AG09309 (cell line): ENCODE data around the gene KHDRBS1.
"Not testable (repeated sequence)": the region's sequence is repeated elsewhere in the genome, so short reads cannot be mapped to it uniquely, and the experiment has no call there.

Experiments used
- DNase-seq: peaks from one replicate; pipeline ENCODE4 v3.0.0-alpha.2; 2010; ENCODE audit warnings: low read depth
- H3K4me3 ChIP-seq: 2 replicates; pipeline ENCODE4 v1.5.1; 2011; ENCODE audit warnings: mild to moderate bottlenecking, low read depth, low read length, moderate library complexity; ENCODE audit not compliant: control insufficient read depth
- TF ChIP-seq, protein P1 (sequence below): IDR thresholded peaks from 2 replicates; pipeline ENCODE4 v1.5.1; 2011; ENCODE audit warnings: mild to moderate bottlenecking, low read depth, low read length, inconsistent platforms; ENCODE audit not compliant: insufficient read depth, control insufficient read depth; ENCODE audit errors: missing control alignments

The KHDRBS1 gene

DNA sequence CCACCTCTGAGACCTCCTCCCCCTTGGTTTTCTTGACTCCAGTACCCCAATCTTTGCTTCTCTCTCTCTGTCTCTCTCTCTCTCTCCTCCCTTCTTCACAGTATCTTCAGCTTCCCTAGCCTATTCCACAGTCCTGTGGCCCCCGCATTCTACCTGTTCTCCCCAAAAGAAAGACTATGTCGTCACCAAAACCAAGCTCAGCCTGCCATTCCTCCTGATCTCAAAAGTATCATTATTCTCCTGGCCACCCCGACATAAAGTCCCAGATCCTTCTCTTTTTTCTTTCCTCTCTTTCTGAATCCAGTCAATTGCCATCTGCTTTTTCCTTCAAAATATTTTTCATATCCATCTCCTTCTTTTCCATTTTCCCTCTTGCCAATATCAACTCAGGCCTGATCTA is 23.7 kb upstream of the KHDRBS1 start:
- TF ChIP-seq, protein P1, sequence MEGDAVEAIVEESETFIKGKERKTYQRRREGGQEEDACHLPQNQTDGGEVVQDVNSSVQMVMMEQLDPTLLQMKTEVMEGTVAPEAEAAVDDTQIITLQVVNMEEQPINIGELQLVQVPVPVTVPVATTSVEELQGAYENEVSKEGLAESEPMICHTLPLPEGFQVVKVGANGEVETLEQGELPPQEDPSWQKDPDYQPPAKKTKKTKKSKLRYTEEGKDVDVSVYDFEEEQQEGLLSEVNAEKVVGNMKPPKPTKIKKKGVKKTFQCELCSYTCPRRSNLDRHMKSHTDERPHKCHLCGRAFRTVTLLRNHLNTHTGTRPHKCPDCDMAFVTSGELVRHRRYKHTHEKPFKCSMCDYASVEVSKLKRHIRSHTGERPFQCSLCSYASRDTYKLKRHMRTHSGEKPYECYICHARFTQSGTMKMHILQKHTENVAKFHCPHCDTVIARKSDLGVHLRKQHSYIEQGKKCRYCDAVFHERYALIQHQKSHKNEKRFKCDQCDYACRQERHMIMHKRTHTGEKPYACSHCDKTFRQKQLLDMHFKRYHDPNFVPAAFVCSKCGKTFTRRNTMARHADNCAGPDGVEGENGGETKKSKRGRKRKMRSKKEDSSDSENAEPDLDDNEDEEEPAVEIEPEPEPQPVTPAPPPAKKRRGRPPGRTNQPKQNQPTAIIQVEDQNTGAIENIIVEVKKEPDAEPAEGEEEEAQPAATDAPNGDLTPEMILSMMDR = no peak
- DNase-seq = no peak
- no peak overlapping the region for H3K4me3 ChIP-seq

DNA sequence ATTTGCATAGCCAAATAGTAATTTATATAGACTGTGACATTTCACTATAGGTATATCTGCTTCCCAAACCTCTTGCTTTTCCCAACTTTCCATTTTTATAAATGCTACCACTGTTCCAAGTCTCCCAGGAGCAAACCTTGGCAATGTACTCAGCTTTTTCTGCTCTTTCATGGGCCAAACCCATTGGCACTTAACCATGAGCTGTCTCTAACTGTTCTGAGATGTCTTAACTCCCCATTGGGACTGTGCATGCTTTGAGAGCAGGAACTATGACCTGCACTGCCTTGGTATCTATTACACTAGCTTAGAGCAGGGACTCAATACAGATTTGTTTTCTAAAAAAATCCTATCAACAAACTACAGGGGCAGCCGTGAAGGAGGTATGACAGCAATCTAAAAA is 22.5 kb upstream of the KHDRBS1 start:
- TF ChIP-seq, protein P1 = no peak
- no peak overlapping the region for H3K4me3 ChIP-seq
- DNase-seq = no peak

DNA sequence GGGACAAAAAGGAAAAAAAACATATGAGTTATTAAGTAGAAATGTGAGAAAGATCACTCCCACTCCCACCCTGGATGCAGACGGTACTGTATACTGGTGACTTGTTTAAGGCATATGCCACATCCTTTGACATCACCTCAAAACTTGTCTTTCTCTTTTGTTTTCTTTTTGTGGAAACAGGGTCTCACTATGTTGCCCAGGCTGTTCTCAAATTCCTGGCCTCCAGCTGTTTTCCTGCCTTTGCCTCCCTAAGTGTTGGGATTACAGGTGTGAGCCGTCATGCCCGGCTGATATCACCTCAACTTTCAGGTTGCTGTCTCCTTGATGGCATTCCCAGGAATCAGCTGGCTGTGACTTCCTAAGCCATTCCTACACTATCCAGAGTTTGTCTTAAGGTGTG is 18.4 kb upstream of the KHDRBS1 start:
- no peak overlapping the region for H3K4me3 ChIP-seq
- TF ChIP-seq, protein P1 = no peak
- DNase-seq = no peak

DNA sequence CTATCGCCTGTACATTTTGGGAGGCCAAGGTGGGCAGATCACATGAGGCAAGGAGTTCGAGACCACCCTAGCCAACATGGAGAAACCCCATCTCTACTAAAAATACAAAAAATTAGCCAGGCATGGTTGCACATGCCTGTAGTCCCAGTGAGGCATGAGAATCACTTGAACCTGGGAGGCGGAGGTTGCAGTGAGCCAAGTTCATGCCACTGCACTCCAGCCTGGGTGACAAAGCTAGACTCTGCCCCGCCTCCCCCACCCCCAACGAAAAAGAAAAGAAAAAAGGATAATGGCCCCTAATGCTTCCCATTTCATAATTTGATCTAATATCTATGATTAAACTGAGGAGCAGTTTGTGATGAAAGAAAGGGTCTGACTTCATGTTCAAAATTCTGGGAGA is 17.5 kb upstream of the KHDRBS1 start:
- not testable (repeated sequence) for DNase-seq, H3K4me3 ChIP-seq

DNA sequence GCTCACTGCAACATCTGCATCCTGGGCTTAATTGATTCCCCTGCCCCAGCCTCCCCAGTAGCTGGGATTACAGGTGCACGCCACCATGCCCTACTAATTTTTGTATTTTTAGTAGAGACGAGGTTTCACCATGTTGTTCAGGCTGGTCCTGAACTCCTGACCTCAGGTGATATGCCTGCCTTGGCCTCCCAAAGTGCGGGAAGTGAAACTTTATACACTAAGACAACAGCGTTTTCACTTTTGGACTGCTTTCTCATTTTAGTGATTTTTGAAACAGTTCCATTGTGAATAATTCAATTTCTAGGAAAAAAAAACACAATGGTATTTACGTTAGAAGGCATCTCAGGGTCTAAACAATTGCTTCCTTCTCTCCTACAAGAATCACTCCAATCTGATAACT is 11.8 kb upstream of the KHDRBS1 start:
- TF ChIP-seq, protein P1 = no peak
- H3K4me3 ChIP-seq = no peak overlapping the region
- DNase-seq = no peak

DNA sequence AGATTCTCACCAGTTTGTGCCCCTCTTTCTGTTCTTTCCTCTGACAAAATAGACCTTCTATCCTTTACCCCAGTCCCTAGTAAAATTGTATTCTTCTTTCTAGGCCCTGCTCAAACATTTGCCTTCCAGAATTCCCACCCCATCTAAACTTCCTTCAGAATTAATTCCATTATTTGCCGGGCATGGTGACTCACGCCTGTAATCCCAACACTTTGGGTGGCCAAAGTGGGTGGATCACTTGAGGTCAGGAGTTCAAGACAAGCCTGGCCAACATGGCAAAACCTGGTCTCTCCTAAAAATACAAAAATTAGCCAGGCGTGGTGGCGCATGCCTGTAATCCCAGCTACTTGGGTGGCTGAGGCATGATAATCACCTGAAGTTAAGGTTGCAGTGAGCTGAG is 11.4 kb upstream of the KHDRBS1 start:
- H3K4me3 ChIP-seq, DNase-seq: not testable (repeated sequence)

DNA sequence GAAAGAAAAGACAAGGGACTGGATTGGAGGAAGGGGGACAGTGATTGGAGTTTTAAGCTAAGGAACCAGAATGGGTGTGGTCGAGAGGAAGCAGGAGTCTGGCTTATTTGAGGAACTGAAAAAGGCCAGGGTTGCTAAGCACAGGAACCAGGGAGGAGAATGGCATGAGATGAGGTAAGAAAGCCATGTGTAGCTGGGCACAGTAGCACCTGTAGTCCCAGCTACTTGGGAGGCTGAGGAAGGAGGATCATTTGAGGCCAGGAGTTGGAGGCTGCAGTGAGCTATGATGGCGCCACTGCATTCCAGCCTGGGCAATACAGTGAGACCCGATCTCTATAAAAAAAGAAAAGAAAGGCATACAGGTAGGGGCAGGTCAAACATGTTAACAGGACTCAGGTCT is 8.1 kb upstream of the KHDRBS1 start:
- TF ChIP-seq, protein P1 = no peak
- DNase-seq = no peak
- no peak overlapping the region for H3K4me3 ChIP-seq

DNA sequence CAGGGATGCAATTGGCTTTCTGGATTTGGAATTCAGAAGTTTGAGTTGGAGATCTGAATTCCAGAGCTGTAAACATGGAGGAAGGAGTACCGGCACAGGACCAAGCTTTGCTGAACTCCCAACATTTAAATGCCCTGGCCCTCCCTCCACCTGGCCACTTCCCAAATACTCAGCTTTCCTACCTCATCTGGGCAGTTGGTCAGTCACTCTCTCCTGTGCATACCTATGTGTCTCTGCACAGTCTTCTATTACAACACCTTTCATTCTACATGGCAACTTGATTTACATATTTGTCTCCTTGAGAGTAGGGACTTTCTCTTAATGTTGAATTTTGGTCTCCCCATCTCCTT is 6.1 kb upstream of the KHDRBS1 start:
- no peak for DNase-seq
- TF ChIP-seq, protein P1 = no peak
- H3K4me3 ChIP-seq = no peak overlapping the region
